ENCODE data around the gene RNASEH1.
"Not testable (repeated sequence)": the region's sequence is repeated elsewhere in the genome, so short reads cannot be mapped to it uniquely, and the experiment has no call there.

RNASEH1 gene

DNA sequence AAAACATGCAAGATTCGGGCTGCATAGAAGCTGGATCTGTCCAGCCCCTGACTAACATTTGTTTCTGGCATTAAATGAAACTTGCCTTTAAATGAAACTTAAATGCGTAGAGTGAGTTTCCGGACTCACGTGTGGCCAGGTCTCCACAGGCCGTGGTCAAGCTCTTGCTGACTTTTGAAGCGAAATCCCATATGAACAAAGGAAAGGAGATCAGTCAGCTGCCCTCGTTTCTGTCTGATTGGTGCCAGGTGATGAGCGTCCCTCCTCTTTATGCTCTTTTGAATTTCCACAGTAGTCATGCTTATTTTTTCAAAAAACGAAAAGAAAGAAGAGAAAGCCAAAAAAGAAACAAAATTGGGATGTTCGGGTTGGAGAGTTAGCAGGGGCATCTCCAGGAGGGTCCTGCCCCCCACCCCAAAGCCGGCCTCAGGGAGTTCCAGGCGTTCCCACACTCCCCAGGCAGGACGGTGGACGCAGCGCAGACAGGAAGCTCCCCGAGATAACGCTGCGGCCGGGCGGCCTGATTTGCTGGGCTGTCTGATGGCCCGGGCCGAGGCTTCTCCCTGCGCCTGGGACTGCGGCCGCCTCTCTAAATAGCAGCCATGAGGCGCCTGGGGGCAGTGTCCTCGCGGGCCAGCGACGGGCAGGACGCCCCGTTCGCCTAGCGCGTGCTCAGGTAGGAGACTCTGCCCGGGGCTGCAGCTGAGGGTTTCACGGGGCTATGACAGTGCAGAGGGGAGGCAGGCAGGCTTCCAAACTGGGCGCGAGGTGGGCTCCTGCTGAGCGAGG lies 36.6 kb upstream of the RNASEH1 start, which contains the start of gene COLEC11:
TSS of gene COLEC11 (plus strand) at position 620 of the 789 bp plus-strand sequence. CDS start 9,229 bp downstream, outside the sequence.
- no peak for FAIRE-seq
- no peak for DNase-seq (ENCODE audit: extremely low spot score, insufficient read length, low read depth)

DNA sequence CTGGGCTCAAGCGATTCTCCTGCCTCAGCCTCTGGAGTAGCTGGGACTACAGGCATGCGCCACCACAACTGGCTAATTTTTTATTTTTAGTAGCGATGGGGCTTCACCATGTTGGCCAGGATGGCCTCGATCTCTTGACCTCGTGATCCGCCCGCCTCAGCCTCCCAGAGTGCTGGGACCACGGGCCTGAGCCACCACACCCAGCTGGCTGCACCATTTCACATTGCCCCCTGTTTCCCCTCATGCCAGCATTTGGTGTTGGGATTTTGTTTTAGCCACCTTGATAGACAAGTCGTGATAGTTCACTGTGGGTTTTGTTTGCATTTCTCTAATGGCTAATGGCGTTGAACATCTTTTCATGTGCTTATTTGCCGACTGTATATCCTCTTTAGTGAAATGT lies 31.0 kb upstream of the RNASEH1 start:
- FAIRE-seq, result no peak
- DNase-seq (ENCODE audit: extremely low spot score, insufficient read length, low read depth), result no peak

DNA sequence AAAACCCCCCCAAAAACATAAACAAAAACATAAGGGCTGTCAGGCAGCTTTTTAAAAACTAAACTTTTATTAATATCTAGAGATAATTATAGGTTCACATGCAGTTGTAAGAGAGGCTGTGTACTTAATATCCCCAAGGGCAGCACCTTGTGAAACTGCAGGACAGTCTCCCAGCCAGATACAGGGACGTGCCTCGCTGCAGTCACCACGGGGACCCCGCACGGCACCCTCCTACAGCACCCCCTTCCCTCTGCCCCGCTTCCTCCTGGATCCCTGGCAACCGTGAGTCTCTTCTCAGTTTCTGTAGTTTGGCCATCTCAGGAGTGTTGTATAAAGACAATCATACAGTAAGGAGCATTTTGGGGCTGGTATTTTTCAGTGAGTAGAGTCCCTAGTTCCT lies 30.0 kb upstream of the RNASEH1 start:
- FAIRE-seq (no peak), DNase-seq (ENCODE audit: extremely low spot score, insufficient read length, low read depth) (no peak)

DNA sequence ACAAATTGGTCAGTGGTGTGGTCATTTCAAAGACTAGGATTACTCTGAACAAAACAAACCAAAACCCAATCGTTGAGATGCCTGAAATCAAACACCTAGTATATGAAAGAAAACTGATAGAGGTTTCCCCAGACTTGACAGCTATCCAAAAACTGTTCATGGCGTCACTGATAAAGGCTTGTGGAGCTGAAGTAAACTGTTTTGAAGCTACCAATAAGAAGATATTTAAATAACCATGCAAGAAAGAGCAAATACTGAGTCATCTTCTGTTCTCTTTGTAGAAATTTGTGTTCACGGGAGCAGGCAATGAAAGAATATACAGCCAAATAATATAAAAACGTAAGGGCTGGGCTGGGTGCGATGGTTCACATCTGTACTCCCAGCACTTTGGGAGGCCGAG lies 29.3 kb upstream of the RNASEH1 start:
- DNase-seq (ENCODE audit: extremely low spot score, insufficient read length, low read depth) (no peak), FAIRE-seq (no peak)

DNA sequence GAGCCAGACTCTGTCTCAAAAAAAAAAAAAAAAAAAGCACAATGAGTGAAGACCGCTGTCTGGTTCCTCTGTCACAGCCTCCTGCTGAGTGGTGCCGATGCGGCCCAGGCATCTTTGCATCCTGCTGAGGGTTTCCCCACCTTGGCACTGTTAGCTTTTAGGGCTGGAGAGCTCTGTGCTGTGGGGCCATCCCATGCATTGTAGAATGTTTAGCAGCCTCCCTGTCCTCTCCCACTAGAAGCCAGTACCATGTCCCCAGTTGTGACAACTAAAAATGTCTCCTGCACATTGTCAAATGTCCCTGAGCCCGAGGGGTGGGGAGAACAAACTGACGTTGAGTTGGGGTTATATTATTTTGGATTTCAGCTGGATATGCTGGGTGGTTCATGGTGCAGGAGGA lies 28.9 kb upstream of the RNASEH1 start:
- FAIRE-seq (no peak), DNase-seq (ENCODE audit: extremely low spot score, insufficient read length, low read depth) (no peak)

DNA sequence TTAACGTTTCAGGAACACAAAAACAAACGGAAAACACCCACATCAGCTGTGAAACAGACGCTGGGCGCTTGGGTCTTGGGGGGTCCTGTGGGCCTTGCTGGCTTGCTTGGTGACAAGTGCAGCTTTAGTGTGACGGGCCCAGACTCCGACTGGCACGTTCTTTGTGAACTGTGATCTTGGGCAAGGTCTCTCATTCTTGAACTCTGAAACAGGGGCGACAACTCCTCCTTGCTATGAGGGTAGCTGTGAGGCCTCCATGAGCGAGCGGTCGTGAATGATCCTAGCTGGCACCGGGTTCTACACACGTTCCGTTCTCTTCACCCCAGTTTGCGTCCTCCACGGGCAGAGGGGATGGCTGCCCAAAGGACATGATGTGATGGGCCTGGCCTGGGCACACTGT lies 28.1 kb upstream of the RNASEH1 start:
- FAIRE-seq, result no peak
- DNase-seq (ENCODE audit: extremely low spot score, insufficient read length, low read depth), result no peak

DNA sequence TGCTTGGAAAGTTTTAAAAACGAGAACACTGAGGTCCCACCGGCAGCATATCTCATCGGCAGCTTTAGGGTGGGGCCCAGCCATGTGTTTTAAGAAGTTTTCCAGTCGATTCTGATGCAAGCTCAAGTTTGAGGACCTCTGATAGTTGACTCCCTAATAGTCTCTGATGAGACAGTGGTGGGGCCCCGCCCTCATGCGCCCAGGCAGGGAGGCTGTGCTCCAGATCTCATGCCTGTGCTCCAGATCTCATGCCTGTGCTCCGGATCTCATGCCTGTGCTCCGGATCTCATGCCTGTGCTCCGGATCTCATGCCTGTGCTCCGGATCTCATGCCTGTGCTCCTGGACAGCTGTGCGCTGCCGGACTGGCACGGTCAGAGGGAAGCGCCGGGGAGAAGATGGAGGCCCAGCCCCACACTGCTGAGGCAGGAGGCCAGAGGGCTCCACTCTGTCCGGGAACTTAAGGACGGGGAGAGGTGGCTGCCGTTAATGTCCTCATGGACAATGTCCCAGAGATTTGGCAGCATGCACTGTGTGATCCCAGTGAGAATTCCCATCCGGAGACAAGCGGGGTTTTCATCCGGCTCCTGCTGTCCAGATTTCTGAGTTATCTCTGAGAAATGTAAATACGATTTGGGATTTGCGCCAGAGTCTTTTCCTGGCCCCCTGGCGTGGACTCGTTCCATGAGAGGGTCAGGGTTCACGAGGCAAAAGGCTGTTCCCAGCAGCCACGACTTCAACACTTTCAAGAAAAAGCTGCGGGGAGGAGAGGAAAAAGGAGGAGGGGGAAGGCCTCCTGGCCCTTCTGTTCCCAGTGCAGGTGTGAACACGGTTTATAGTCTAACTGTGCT lies 27.4 kb upstream of the RNASEH1 start:
- DNase-seq (ENCODE audit: extremely low spot score, insufficient read length, low read depth) (no peak), FAIRE-seq (no peak)

DNA sequence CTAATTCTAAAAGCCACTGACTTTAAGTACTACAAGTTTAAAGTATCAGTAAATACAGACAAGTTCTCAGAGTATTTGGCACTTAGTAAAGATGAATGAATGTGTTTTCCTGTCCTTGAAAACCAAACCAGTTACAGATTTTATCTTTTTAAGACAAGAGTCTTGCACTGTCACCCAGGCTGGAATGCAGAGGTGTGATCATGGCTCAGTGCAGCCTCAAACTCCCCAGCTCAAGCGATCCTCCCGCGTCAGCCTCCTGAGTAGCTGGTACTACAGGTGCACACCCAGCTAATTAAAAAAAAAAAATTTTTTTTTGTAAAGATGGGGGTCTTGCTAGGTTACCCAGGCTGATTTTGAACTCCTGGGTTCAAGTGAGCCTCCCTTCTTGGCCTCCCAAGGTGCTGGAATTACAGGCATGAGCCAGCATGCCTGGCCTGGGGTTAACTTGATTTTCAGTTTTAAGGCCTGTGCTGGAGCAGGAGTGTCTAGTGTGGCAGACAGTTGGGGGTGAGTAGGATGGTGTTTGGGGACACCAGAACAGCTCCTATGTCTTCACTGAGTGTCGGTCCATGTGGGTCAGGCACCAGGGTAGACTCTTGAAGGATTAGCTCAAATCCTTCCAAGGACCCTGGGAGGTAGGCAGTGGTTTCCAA lies 26.6 kb upstream of the RNASEH1 start:
- DNase-seq (ENCODE audit: extremely low spot score, insufficient read length, low read depth), result no peak
- FAIRE-seq, result no peak

DNA sequence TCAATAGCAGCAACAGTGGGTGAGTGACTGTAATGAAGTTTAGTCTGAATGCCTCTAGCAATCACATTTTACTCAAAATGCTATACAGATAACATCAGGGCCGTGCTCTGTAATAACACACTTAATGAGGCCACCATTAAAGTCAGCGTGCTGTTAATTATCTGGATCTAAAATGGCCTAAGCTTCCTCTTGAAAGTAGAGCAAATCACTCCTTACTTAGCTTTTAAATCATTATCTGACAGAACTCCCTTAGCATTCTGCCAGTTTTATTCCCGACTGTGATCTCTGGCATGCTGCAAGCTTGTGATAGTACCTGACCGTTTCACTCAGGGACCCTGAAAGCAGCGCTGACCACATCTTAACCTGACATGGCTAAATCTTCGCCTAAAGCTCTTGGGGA lies 25.9 kb upstream of the RNASEH1 start:
- no peak for FAIRE-seq

DNA sequence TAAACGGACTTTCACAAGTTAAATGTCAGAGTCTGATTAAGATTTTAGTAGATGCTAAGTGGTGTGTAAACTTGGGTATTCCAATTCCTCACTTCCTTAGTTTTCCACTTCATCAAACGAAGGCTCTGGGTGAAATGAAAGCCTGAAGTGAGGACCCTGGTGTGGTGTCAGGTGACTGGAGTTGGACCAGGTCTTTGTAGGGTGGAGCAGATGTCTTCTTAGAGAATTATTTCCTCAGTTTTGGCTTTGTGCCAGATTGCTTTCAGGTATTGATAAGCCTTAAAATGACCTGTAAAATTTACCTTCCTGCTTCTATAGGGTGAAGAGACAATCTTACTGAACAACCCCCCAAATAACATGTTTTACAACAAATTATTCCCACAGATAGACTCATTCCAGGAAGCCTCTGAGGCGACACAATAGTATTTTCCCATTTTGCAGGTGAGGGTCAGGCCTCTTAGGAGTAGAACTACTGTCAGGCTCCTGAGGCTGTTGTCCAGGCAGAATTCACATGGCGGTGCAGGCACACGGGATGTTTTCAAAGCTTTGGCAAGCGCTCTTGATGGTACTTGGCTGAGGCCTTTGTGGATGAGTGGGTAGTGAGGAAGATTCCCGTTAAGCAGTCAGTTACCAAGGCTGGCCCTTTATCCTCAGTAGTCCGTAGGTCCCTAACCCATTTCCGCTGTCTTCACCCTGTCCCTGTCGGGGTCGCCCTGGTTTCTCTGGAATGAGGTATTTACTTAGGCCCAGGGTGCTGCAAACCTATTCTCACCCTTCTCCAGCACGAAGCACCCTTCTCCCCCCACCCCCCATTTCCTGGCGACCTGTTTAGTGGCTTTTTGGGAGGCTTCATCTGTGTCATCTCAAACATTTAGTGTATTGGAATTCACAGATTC lies 23.5 kb upstream of the RNASEH1 start:
- FAIRE-seq, result no peak
- no peak for DNase-seq (ENCODE audit: extremely low spot score, insufficient read length, low read depth)

More for the DNA sequence above, 25.9 kb upstream of the RNASEH1 start:
- DNase-seq (ENCODE audit: extremely low spot score, insufficient read length, low read depth), result no peak

DNA sequence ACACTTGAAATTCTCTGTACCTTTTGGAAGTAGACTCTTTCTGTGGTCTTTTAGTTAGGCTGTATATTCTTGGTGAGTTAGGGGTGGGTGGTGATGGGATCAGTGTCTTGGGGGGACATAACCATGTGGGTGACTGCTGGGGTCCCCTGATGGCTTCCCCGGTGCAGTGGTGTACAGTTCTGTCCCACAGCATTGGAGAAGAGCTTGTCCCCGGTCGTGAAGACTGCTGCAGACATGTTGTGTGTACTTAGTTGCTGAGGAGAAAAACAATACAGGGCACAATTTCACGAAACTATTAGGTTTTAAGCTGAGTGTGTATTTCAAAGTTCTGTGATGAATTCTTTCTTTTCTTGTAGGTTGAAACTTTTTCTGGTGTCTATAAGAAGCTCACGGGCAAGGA lies 22.3 kb upstream of the RNASEH1 start:
- no peak for FAIRE-seq

DNA sequence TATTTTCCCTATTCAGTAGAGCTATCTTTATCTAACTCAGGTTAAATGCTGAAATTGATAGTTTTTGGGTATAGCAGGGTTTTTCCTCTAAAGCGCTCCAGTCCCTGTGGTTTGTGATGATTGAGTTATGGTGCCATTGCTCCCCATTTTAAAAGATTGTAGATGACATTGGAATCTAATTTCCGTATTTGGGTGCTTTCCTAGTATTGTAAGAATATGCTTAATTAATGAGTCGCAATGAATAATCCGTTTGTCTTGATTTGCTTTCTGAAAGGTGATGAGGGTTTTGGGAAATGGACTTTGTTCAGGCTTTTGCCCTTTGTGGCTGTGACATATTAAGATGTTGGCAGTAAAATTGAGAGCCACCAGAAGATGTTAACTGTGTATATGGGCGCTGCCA lies 20.9 kb upstream of the RNASEH1 start:
- FAIRE-seq, result no peak
- DNase-seq (ENCODE audit: extremely low spot score, insufficient read length, low read depth), result no peak

More for the DNA sequence above, 22.3 kb upstream of the RNASEH1 start:
- DNase-seq (ENCODE audit: extremely low spot score, insufficient read length, low read depth), result no peak

DNA sequence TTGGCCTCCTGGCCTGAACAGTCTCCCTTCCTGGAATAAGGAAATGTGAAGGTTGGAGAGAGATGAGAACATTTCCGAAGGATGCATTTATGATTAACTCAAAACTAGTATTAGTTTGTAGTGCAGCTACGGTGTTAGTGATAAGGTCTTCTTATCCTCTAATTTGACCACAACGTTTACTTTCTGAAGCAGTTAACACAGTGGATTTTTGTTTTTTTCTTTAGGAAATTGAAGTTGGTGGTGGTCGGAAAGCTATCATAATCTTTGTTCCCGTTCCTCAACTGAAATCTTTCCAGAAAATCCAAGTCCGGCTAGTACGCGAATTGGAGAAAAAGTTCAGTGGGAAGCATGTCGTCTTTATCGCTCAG lies 18.1 kb upstream of the RNASEH1 start:
- not testable (repeated sequence) for DNase-seq (ENCODE audit: extremely low spot score, insufficient read length, low read depth); FAIRE-seq

DNA sequence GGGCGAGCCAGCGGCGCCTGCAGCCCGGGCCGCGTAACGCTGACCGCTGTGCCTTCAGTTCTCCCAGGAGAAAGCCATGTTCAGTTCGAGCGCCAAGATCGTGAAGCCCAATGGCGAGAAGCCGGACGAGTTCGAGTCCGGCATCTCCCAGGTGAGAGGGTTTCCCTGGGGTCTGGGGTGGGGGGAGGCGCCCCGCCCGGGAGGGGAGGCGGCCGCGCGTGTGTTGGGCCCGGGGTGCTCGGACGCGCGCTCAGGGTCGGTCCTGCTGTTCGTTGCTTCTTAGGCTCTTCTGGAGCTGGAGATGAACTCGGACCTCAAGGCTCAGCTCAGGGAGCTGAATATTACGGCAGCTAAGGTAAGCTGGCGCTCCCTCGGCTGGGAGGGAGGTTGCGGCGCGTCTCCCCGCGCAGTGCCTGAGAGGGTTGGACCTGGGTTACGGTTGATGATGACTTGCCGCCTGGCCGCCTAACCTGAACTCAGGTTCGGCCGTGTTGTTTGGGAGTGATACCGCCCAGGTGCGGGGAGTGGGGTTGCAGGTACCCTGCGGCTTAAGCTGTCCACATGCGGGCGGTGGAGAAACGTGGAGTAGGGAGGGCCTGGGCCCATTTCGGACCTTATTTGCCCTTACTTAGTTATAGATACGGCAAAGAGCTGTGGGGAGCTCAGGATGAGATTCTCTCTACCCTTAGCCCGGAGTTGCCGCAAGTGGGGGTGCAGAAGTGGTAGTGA lies 17.6 kb upstream of the RNASEH1 start:
- FAIRE-seq (no peak), DNase-seq (ENCODE audit: extremely low spot score, insufficient read length, low read depth) (no peak)

DNA sequence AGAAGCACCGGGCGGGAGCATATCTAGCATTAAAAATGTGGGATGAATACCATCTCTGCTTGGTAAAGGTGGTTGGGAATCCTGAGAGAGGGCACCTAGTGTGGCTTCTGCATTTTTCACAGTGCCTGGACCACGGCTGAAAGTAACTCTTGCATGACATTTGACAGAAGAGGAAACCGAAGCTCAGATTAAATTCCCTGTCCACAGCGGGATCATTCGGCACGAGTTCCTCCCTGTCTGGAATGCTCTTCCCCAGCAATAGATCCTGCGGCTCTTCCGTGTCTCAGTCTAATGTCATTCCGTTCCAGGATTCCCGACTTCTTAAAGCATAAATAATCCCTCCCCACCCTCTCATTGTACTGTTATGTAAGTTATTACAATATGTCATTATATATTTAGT lies 16.0 kb upstream of the RNASEH1 start:
- FAIRE-seq, result no peak
- no peak for DNase-seq (ENCODE audit: extremely low spot score, insufficient read length, low read depth)

DNA sequence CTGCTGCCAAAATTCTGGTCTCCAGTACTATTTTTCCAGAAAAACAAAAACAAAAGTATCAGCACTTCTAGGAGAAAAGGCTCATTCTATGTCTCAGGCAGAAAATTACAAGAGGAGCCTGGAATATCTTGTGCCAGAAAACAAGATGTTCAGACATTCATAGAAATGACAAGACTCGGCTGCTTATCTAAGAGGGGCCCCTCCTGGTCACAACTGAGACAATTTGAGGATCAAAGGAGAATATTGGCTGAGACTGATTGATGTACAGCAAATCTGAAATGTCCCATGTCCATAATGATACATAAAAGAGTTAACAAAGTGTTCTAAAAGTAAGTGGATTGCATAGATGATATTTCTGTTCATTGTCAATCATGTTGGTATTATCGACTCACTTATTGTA lies 14.5 kb upstream of the RNASEH1 start:
- DNase-seq (ENCODE audit: extremely low spot score, insufficient read length, low read depth), result no peak
- FAIRE-seq, result no peak

DNA sequence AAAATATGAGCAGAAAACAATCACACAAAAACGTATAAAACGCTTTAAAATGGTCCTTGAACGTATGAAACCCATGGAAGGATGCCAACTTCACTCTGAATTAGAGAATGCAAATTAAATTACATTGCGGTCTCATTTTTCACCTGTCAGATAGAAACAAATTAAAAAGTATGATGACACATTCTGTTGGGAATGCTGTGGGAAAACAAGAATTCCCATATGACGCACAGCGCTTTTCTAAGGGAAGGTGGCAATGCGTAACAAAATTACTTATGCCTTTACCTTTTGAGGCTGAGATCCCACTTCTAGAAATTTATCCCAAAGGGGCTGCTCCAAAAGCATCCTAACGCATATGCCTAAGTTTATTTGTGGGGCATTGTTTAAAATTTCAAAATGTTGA lies 13.2 kb upstream of the RNASEH1 start:
- FAIRE-seq (no peak), DNase-seq (ENCODE audit: extremely low spot score, insufficient read length, low read depth) (no peak)

DNA sequence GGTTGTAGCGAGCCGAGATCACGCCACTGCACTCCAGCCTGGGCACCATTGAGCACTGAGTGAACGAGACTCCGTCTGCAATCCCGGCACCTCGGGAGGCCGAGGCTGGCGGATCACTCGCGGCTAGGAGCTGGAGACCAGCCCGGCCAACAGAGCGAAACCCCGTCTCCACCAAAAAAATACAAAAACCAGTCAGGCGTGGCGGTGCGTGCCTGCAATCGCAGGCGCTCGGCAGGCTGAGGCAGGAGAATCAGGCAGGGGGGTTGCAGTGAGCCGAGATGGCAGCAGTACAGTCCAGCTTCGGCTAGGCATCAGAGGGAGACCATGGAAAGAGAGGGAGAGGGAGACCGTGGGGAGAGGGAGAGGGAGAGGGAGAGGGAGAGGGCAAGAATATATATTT lies 11.5 kb upstream of the RNASEH1 start:
- FAIRE-seq; DNase-seq (ENCODE audit: extremely low spot score, insufficient read length, low read depth): not testable (repeated sequence)

DNA sequence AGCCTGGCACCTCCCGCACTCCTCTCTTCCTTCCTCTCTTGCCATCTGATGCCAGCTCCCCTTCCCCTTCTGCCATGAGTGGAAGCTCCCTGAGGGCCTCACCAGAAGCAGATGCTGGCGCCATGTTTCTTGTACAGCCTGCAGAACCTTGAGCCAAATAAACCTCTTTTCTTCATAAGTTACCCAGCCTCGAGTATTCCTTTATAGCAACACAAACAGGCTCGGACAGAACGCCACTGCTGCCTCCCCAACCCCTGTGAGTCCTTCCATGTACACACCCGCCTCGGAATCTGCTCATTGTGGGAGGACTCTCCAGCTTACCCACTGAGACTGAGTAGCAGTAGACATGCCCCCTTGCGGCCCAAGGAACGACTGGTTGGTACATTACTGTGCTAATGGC lies 8.7 kb upstream of the RNASEH1 start:
- FAIRE-seq (no peak), DNase-seq (ENCODE audit: extremely low spot score, insufficient read length, low read depth) (no peak)

Measured in GM18507 (cell line).